ENCODE data around the gene WDFY4.

DNA sequence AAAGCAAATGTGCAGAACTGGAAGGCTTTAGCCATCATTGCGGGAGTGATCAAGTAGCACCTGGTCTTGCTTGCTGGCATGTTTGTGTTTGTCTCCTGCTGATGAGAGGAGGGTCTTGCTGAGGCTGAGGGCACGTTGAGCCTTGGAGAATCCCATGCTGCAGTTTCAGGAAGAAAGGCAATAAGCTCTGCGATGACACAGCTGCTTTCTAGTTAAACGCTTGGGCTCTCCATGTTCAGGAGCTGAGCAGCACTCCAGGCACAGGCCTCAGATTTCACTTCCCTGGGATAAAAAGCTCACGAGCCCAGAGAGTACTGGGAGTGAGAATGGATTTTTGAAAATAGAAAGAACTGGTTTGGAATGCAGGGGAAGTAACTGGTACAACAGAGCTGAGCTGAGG is 154.2 kb downstream of the WDFY4 start:
- TF ChIP-seq, protein P1, sequence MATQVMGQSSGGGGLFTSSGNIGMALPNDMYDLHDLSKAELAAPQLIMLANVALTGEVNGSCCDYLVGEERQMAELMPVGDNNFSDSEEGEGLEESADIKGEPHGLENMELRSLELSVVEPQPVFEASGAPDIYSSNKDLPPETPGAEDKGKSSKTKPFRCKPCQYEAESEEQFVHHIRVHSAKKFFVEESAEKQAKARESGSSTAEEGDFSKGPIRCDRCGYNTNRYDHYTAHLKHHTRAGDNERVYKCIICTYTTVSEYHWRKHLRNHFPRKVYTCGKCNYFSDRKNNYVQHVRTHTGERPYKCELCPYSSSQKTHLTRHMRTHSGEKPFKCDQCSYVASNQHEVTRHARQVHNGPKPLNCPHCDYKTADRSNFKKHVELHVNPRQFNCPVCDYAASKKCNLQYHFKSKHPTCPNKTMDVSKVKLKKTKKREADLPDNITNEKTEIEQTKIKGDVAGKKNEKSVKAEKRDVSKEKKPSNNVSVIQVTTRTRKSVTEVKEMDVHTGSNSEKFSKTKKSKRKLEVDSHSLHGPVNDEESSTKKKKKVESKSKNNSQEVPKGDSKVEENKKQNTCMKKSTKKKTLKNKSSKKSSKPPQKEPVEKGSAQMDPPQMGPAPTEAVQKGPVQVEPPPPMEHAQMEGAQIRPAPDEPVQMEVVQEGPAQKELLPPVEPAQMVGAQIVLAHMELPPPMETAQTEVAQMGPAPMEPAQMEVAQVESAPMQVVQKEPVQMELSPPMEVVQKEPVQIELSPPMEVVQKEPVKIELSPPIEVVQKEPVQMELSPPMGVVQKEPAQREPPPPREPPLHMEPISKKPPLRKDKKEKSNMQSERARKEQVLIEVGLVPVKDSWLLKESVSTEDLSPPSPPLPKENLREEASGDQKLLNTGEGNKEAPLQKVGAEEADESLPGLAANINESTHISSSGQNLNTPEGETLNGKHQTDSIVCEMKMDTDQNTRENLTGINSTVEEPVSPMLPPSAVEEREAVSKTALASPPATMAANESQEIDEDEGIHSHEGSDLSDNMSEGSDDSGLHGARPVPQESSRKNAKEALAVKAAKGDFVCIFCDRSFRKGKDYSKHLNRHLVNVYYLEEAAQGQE (IDR thresholded peaks at IDR 0.05; ENCODE audit: insufficient read depth in 1 of 2, low read depth in 2 of 2, low read length in 1 of 2), result no peak
- TF ChIP-seq POLR2AphosphoS5 (IDR thresholded peaks at IDR 0.05; ENCODE audit: low read depth, low read length), result no peak
- TF ChIP-seq SIN3A (IDR thresholded peaks at IDR 0.05; ENCODE audit: borderline replicate concordance, insufficient read depth, low read depth, low read length), result no peak
